Measurements from ENCODE around the gene PIP5K1B. TPM values are rescaled to one million over a fixed set of nuclear protein-coding genes. Genes with fewer than 3 reads are reported as not detected.

Gene PIP5K1B
- total RNA-seq, 1 experiment from 2014 or later = 9.0 TPM

DNA sequence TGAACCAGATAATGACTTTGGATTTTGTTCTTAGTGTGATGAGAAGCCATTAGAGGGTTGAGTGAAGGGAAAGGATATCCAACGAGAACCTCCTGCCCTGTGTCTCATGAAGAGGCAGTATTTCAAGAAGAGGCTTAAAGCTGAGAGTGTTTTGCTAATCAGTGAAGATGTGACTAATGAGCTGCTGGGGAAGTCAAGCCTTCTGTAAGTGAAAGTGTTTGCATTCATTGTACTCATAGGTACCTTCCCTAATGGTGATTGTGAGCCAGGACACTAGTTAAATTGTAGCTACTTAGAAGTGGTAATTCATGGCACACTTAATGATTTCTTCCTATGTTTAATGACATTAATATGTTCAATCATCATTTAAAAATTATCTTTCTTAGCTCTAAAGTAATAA, 23.7 kb downstream of the PIP5K1B start:
- H3K27me3 Mint-ChIP-seq (ENCODE audit: unreplicated experiment) = no peaks in the 10 kb centered on the region
- no peak overlapping the region for H3K27ac Mint-ChIP-seq (ENCODE audit: unreplicated experiment)
- CTCF ChIA-PET = interaction anchor here (2.2 kb wide), 1 partner anchor 11 kb away, joined by 4 read pairs; no protein-coding TSS in a partner anchor
- TF ChIP-seq, protein P1, sequence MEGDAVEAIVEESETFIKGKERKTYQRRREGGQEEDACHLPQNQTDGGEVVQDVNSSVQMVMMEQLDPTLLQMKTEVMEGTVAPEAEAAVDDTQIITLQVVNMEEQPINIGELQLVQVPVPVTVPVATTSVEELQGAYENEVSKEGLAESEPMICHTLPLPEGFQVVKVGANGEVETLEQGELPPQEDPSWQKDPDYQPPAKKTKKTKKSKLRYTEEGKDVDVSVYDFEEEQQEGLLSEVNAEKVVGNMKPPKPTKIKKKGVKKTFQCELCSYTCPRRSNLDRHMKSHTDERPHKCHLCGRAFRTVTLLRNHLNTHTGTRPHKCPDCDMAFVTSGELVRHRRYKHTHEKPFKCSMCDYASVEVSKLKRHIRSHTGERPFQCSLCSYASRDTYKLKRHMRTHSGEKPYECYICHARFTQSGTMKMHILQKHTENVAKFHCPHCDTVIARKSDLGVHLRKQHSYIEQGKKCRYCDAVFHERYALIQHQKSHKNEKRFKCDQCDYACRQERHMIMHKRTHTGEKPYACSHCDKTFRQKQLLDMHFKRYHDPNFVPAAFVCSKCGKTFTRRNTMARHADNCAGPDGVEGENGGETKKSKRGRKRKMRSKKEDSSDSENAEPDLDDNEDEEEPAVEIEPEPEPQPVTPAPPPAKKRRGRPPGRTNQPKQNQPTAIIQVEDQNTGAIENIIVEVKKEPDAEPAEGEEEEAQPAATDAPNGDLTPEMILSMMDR (IDR thresholded peaks at IDR 0.05; ENCODE audit: unreplicated experiment) = no peak
- intact Hi-C loops (cut with micrococcal nuclease; ENCODE audit: unreplicated experiment) = no loop called here
- BruUV-seq (replicated peaks) = no TSS peak
- H3K4me3 Mint-ChIP-seq (ENCODE audit: low read depth, unreplicated experiment) = no peak overlapping the region
- no peaks in the 10 kb centered on the region for H3K36me3 Mint-ChIP-seq (ENCODE audit: insufficient read depth, unreplicated experiment)
- H3K9me3 Mint-ChIP-seq (ENCODE audit: low read depth, unreplicated experiment) = no peaks in the 10 kb centered on the region
- no peaks in the 10 kb centered on the region for H3K4me1 Mint-ChIP-seq (ENCODE audit: low read depth, unreplicated experiment)
- DNase-seq = no peak

DNA sequence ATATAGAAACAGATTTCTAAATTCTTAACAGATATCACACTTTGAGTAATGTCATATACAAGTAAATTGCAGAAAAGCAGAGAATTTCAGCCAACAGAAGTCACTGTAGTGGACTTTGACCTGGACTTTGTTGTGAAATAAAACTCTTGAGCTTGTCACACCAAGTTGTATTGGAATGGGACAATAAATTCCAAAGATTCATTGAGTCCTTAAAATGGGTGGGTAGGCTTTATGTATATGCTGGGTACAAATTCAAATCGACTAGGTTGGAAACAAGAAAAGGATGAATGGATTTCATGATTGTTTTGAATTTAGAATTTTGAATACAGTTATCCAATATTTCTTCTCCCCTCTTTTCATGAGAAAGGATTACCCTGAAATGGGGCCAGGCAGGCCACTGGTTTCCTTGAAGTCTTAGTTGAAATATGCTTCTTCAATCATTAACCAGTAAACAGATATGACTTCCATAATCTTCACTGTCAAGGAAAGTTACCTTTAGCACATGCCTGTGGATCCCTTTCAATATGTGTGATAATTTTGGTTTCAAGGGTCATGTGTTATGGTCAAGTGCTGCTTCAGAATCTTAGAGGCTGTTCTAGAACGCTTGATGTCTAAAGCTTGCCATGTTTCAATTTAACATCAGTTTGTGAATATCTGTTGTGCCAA, 25.7 kb downstream of the PIP5K1B start:
- Mint-ChIP-seq H3K36me3 (ENCODE audit: insufficient read depth, unreplicated experiment) (no peaks in the 10 kb centered on the region), H3K4me1 (ENCODE audit: low read depth, unreplicated experiment) (peaks cover 4% of the 10 kb centered on the region), H3K27me3 (ENCODE audit: unreplicated experiment) (no peaks in the 10 kb centered on the region), H3K27ac (ENCODE audit: unreplicated experiment) (no peak overlapping the region), H3K4me3 (ENCODE audit: low read depth, unreplicated experiment) (no peak overlapping the region), H3K9me3 (ENCODE audit: low read depth, unreplicated experiment) (no peaks in the 10 kb centered on the region)
- TF ChIP-seq, protein P1 (IDR thresholded peaks at IDR 0.05; ENCODE audit: unreplicated experiment) = no peak
- CTCF ChIA-PET = no interaction called here
- DNase-seq = no peak
- intact Hi-C loops (cut with micrococcal nuclease; ENCODE audit: unreplicated experiment) = no loop called here
- BruUV-seq (replicated peaks) = no TSS peak

DNA sequence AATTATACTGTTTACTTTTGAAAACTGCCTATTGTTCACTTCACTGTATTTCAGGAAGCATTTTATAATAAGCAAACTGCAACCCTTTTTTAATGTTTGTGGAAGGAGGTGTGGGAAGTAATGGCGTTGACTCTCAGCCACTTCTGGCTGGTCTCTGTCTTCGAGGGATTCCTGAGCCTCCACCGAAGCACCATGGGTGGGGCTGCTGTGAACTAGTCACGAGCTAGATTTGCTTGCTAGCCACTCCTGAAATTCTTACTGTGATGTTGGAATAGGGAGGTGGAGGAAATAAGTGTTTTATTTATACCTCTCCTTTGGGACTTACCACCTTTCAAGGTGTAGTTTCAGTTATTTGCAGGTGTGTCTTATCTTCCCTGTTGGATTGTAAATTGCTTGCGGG, 26.8 kb downstream of the PIP5K1B start:
- DNase-seq = no peak
- no peak overlapping the region for H3K27ac Mint-ChIP-seq (ENCODE audit: unreplicated experiment)
- peaks cover 14% of the 10 kb centered on the region for H3K4me1 Mint-ChIP-seq (ENCODE audit: low read depth, unreplicated experiment)
- BruUV-seq (replicated peaks) = no TSS peak
- no peaks in the 10 kb centered on the region for H3K27me3 Mint-ChIP-seq (ENCODE audit: unreplicated experiment)
- intact Hi-C loops (cut with micrococcal nuclease; ENCODE audit: unreplicated experiment) = no loop called here
- no peaks in the 10 kb centered on the region for H3K9me3 Mint-ChIP-seq (ENCODE audit: low read depth, unreplicated experiment)
- H3K36me3 Mint-ChIP-seq (ENCODE audit: insufficient read depth, unreplicated experiment) = no peaks in the 10 kb centered on the region
- CTCF ChIA-PET = interaction anchor here (0.6 kb wide), 1 partner anchor 54 kb away, joined by 3 read pairs; no protein-coding TSS in a partner anchor
- H3K4me3 Mint-ChIP-seq (ENCODE audit: low read depth, unreplicated experiment) = no peak overlapping the region
- TF ChIP-seq, protein P1 (IDR thresholded peaks at IDR 0.05; ENCODE audit: unreplicated experiment) = no peak

DNA sequence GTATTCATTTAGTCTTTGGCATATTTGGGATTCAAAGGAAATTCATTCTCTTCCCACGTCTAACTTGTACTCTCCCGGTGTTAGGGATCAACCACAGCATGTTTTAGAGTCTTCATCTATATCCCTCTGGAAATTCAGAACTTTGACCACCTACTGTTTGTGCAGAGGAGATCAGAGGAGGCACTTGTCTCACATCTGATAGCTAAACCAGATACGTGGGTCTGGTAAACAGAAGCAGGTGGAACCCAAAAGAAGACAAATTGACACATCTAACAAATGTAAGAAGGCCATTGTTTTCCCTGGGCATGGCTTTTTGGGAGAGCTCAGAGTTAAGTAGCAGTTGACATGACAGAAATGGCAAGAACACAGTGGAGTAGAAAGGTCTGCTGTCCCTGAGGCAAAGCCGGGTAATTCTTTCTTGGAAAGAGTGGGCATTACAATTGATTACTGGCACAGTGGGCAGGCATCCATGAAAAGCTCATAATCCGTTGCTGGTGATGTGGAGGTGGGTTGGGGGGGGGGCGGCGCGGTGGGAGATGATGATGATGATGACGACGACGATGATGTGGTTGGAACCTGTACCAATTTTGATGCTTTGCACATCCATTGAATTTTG, 27.5 kb downstream of the PIP5K1B start:
- intact Hi-C loops (cut with micrococcal nuclease; ENCODE audit: unreplicated experiment) = no loop called here
- H3K4me3 Mint-ChIP-seq (ENCODE audit: low read depth, unreplicated experiment) = no peak overlapping the region
- BruUV-seq (replicated peaks) = no TSS peak
- no peaks in the 10 kb centered on the region for H3K36me3 Mint-ChIP-seq (ENCODE audit: insufficient read depth, unreplicated experiment)
- no peak overlapping the region for H3K27ac Mint-ChIP-seq (ENCODE audit: unreplicated experiment)
- no peaks in the 10 kb centered on the region for H3K9me3 Mint-ChIP-seq (ENCODE audit: low read depth, unreplicated experiment)
- DNase-seq = no peak
- peaks cover 14% of the 10 kb centered on the region for H3K4me1 Mint-ChIP-seq (ENCODE audit: low read depth, unreplicated experiment)
- TF ChIP-seq, protein P1 (IDR thresholded peaks at IDR 0.05; ENCODE audit: unreplicated experiment) = no peak
- no peaks in the 10 kb centered on the region for H3K27me3 Mint-ChIP-seq (ENCODE audit: unreplicated experiment)
- CTCF ChIA-PET = interaction anchor here (0.6 kb wide), 1 partner anchor 53 kb away, joined by 3 read pairs; no protein-coding TSS in a partner anchor

Measured in Calu3 (cell line).